ENCODE data around the gene PTPDC1. TPM values are rescaled to one million over a fixed set of nuclear protein-coding genes. Genes with fewer than 3 reads are reported as not detected.

The PTPDC1 gene
- total and polyA plus RNA-seq, 2 of the 4 experiments (the other 2 are of a cell fraction) = 3.9 to 6.1 TPM

- TF ChIP-seq NFE2L2 (IDR thresholded peaks at IDR 0.05; ENCODE audit: low read depth, low read length) = no peak
- TF ChIP-seq MAFK (IDR thresholded peaks at IDR 0.05; ENCODE audit: low read depth, low read length) = no peak
- no peak for TF ChIP-seq MXI1 (IDR thresholded peaks at IDR 0.05; ENCODE audit: borderline replicate concordance, low read depth, low read length)
- no peak for TF ChIP-seq SMC3 (IDR thresholded peaks at IDR 0.05; ENCODE audit: low read depth, low read length)
- TF ChIP-seq, protein P1, sequence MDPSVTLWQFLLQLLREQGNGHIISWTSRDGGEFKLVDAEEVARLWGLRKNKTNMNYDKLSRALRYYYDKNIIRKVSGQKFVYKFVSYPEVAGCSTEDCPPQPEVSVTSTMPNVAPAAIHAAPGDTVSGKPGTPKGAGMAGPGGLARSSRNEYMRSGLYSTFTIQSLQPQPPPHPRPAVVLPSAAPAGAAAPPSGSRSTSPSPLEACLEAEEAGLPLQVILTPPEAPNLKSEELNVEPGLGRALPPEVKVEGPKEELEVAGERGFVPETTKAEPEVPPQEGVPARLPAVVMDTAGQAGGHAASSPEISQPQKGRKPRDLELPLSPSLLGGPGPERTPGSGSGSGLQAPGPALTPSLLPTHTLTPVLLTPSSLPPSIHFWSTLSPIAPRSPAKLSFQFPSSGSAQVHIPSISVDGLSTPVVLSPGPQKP (IDR thresholded peaks at IDR 0.05; ENCODE audit: borderline replicate concordance, low read depth, low read length) = no peak
- no peak for TF ChIP-seq RAD21 (IDR thresholded peaks at IDR 0.05; ENCODE audit: low read length)
- TF ChIP-seq RCOR1 (IDR thresholded peaks at IDR 0.05; ENCODE audit: insufficient replicate concordance, low read length) = no peak
- TF ChIP-seq FOS (IDR thresholded peaks at IDR 0.05; ENCODE audit: low read depth, low read length) = no peak
- no peak for TF ChIP-seq CEBPB (IDR thresholded peaks at IDR 0.05; ENCODE audit: low read depth, low read length)
- intact Hi-C loops (cut with micrococcal nuclease) = no loop called here
- no TSS peak for BruUV-seq (replicated peaks)
Observed at GRCh38 chr9:94126844-94127243, 42.6 kb downstream of the PTPDC1 start.

More at GRCh38 chr9:94126844-94127243, 42.6 kb downstream of the PTPDC1 start:
- no peak overlapping the region for H2AFZ ChIP-seq (replicated peaks; ENCODE audit: low read length, poor library complexity)
- no peak overlapping the region for H3K18ac ChIP-seq (ENCODE audit: low read depth, low read length)
- H4K91ac ChIP-seq (ENCODE audit: insufficient read depth, low read depth, low read length) = no peak overlapping the region
- H3K4me2 ChIP-seq (ENCODE audit: low read depth, low read length) = no peak overlapping the region
- dilution Hi-C loops (cut with HindIII; ENCODE audit: low sequenced_read_pairs, unreplicated experiment) = no loop called here
- H2AK5ac ChIP-seq (ENCODE audit: low read depth, low read length) = no peak overlapping the region
- H3K14ac ChIP-seq (replicated peaks; ENCODE audit: low read depth, low read length) = no peak overlapping the region
- no CpG with 5 or more reads among the region's 1 CpG for WGBS, 2 experiments (ENCODE audit: extremely low coverage in 2 of 2, insufficient read length in 1 of 2)
- H3K36me3 ChIP-seq (ENCODE audit: control insufficient read depth, insufficient read depth, low read length) = no peaks in the 10 kb centered on the region
- no peak overlapping the region for H3K4me3 ChIP-seq (ENCODE audit: insufficient read depth, low read depth, low read length)
- in situ Hi-C loops (cut with MboI; ENCODE audit: low sequenced_read_pairs) = no loop called here
- H2BK15ac ChIP-seq (ENCODE audit: low read depth, low read length) = no peak overlapping the region
- no peaks in the 10 kb centered on the region for H3K27me3 ChIP-seq (ENCODE audit: control insufficient read depth, insufficient read depth, low read length)
- H3K4ac ChIP-seq (ENCODE audit: low read depth, low read length) = no peak overlapping the region
- no peak overlapping the region for H3K56ac ChIP-seq (ENCODE audit: extremely low read depth, insufficient read depth, low read length)
- no peaks in the 10 kb centered on the region for H3K79me1 ChIP-seq (ENCODE audit: low read depth in 1 of 2, low read length in 2 of 2)
- H3K27ac ChIP-seq (ENCODE audit: insufficient read depth, low read length) = no peak overlapping the region
- H2BK120ac ChIP-seq (ENCODE audit: low read depth, low read length) = no peak overlapping the region
- H2BK20ac ChIP-seq (ENCODE audit: low read depth, low read length) = no peak overlapping the region
- no peaks in the 10 kb centered on the region for H4K20me1 ChIP-seq (ENCODE audit: insufficient read depth, low read length)
- no peak overlapping the region for H3K9ac ChIP-seq (ENCODE audit: low read depth, low read length)
- peaks cover 12% of the 10 kb centered on the region for H3K9me3 ChIP-seq (ENCODE audit: control insufficient read depth, insufficient read depth, low read length)
- H3K9me1 ChIP-seq (ENCODE audit: insufficient read depth, low read length) = no peaks in the 10 kb centered on the region
- H3K4me1 ChIP-seq (ENCODE audit: control insufficient read depth, insufficient read depth, low read length) = no peaks in the 10 kb centered on the region
- H4K5ac ChIP-seq (ENCODE audit: low read depth, low read length) = no peak overlapping the region
- ATAC-seq (ENCODE audit: low read depth) = no peak
- H4K8ac ChIP-seq (ENCODE audit: low read depth in 2 of 2, low read length in 2 of 2) = no peak overlapping the region
- DNase-seq = no peak
- ChIA-PET POLR2A (ENCODE audit: unreplicated experiment) (no interaction called here), CTCF (no interaction called here)
- no peak overlapping the region for H2AK9ac ChIP-seq (replicated peaks; ENCODE audit: low read depth, low read length, poor library complexity)
- H3K23ac ChIP-seq (ENCODE audit: low read depth, low read length) = no peak overlapping the region
- H2BK5ac ChIP-seq (ENCODE audit: low read depth, low read length, poor library complexity, severe bottlenecking) = no peak overlapping the region
